Stomach smooth muscle (tissue), 2 donors: ENCODE measurements around the gene HDAC8.

Experiments
- H3K27ac ChIP-seq: one replicate; pipeline ENCODE4 v1.7.0; 2013; ENCODE audit warnings: mild to moderate bottlenecking, low read length, inconsistent platforms
- H3K27me3 ChIP-seq, 2 donors: one replicate each; pipeline ENCODE4 v1.7.0; 2013; ENCODE audit warnings: low read length in 2 of 2; ENCODE audit not compliant: insufficient read depth in 2 of 2, control insufficient read depth in 1 of 2
- H3K36me3 ChIP-seq, 2 donors: one replicate each; pipeline ENCODE4 v1.7.0; 2013; ENCODE audit warnings: low read length in 2 of 2; ENCODE audit not compliant: control insufficient read depth in 2 of 2, insufficient read depth in 2 of 2
- H3K4me1 ChIP-seq: one replicate; pipeline ENCODE4 v1.7.0; 2013; ENCODE audit warnings: low read length; ENCODE audit not compliant: control insufficient read depth, insufficient read depth
- H3K4me3 ChIP-seq, 2 donors: one replicate each; pipeline ENCODE4 v1.7.0; 2013; ENCODE audit warnings: low read length in 2 of 2
- H3K9ac ChIP-seq, 2 donors: one replicate each; pipeline ENCODE4 v1.7.0; 2013; ENCODE audit warnings: low read length in 2 of 2, mild to moderate bottlenecking in 1 of 2
- H3K9me3 ChIP-seq, 2 donors: one replicate each; pipeline ENCODE4 v1.7.0; 2013; ENCODE audit warnings: low read length in 2 of 2; ENCODE audit not compliant: control insufficient read depth in 2 of 2
- donor health status: healthy.
- donor health status: Pancreatic carcinoma.

The HDAC8 gene

DNA sequence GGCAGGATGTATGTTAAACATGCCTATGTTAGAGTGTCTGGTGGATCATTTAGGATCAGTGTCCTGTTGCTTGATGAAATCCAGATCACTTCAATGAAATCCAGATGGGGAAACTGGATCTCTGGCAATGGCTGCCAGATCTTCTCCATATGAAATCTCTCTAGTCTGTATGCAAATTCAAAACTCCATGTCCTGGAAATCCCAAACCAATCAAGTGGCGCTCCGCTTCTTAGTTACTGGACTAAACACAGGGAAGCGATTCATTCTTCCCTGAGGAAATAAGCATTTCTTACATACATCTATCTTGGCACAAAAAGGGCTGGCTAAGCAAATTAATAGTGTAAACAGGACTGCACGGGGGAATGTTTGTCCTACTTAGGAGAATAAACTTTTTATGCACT lies 94.9 kb downstream of the HDAC8 start:
- Histone ChIP-seq H3K4me3 (no peak overlapping the region), H3K27ac (no peak overlapping the region), H3K9ac (no peak overlapping the region), H3K4me1 (no peaks in the 10 kb centered on the region), H3K36me3 (no peaks in the 10 kb centered on the region), H3K27me3 (peaks cover 0 to 4% of the 10 kb centered on the region in 2 donors), H3K9me3 (no peaks in the 10 kb centered on the region)

DNA sequence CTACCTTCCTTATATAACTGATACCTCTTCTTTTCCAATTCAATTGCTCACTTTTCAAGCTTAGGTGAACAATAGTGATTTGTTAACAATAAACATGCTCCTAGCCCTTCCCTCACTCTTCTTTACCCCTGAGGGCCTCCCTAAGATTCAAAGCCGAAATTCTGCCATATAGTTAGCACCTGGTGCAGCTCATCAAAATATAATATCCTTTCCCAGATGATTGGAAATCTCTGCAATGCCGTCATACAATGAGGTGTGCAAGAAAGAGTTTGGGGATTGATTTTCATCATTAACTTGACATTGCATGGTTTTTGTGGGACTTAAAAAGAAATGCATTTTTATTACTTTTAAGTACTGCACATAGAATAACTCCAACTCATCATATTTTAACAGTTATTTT lies 95.3 kb downstream of the HDAC8 start:
- Histone ChIP-seq H3K27me3 (peaks cover 0 to 4% of the 10 kb centered on the region in 2 donors), H3K4me1 (no peaks in the 10 kb centered on the region), H3K9me3 (no peaks in the 10 kb centered on the region), H3K4me3 (no peak overlapping the region), H3K27ac (no peak overlapping the region), H3K9ac (no peak overlapping the region), H3K36me3 (no peaks in the 10 kb centered on the region)

DNA sequence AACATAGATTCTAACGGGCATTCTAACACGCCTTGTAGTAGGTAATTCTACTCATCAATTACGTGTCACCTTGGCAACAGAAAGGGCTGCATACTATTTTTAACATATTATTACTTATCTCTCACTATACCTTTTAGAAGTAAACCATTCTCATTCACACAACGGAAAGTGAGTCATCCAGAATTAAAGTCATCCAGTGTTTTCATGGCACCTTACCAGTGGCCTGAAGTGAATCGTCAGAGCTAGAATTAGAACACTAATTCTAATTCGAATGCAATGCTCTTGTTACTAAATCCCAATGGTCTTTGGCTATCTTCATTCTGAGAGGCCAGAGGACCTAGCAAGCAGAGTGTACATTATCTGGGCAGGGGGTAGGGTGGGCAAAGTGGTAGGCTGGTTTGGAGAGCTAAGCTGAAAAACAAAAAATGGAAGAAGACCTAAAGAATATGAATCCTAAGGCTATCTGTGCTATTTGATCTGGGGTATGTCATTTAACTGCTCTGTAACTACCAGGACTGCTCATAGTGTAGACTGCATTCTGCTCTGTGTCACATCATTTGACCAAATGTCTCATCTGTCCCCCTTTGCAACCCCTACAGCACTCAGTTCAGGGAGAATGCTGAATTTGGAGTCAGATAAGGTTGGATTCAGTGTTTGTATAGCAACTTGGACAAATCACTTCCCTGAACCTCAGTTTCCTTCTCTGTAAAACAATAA lies 96.5 kb downstream of the HDAC8 start:
- no peak overlapping the region for H3K4me3 ChIP-seq
- H3K4me1 ChIP-seq: no peaks in the 10 kb centered on the region
- no peak overlapping the region for H3K27ac ChIP-seq
- no peaks in the 10 kb centered on the region for H3K36me3 ChIP-seq
- H3K27me3 ChIP-seq: peaks cover 0 to 4% of the 10 kb centered on the region in 2 donors
- H3K9ac ChIP-seq: no peak overlapping the region
- H3K9me3 ChIP-seq: no peaks in the 10 kb centered on the region

DNA sequence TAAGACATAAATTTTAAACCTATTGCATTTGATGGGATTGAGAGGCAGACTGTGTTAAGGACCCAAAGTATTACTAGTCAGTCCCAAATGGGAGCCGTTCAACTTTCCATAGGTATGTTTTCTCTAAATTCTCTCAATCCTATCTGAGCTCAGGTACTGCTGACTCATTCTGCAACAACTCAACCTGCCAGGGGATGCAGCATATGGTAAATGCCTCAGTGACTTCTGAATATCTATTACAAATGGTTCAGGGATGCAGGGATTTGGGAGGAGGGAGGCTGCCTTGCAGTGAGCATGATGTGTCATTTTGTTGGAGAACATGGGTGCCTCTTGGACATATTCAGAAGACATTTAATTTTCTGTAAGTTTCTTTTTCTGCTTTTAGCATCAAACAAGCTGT lies 97.3 kb downstream of the HDAC8 start:
- Histone ChIP-seq H3K27me3 (peaks cover 0 to 4% of the 10 kb centered on the region in 2 donors), H3K4me3 (no peak overlapping the region), H3K4me1 (no peaks in the 10 kb centered on the region), H3K9ac (no peak overlapping the region), H3K9me3 (no peaks in the 10 kb centered on the region), H3K36me3 (no peaks in the 10 kb centered on the region), H3K27ac (no peak overlapping the region)

DNA sequence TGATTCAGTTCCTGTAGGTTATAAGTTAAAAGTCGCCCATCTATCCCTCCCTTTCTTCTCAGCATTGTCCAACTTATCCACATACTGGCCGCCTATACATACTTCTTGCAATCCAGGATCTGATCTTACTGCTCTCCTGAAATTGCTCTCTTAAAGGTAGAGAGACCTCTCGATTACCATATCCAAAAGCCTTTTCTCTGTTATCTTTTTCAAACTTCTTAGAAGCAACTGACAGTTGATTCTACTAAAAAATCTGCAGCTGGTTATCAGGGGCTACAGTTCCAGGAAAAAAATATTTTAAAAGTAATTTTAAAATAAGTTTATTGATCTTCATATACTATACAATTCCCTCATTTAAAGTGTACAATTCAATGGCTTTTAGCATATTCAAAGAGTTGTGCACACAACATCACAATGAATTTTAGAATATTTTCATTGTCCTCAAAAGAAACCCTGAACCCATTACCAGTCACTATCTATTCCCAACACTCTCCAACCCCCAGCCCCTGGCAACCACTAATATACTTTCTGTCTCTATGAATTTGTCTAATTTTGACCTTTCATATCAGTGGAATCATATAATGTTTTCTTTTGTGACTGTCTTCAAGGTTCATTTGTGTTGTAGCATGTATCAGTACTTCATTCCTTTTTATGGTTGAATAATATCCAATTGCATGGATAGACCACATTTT lies 102.0 kb downstream of the HDAC8 start:
- Histone ChIP-seq H3K9me3 (no peaks in the 10 kb centered on the region), H3K27me3 (peaks cover 0 to 2% of the 10 kb centered on the region in 2 donors), H3K4me1 (no peaks in the 10 kb centered on the region), H3K36me3 (no peaks in the 10 kb centered on the region), H3K4me3 (no peak overlapping the region), H3K9ac (no peak overlapping the region), H3K27ac (no peak overlapping the region)

DNA sequence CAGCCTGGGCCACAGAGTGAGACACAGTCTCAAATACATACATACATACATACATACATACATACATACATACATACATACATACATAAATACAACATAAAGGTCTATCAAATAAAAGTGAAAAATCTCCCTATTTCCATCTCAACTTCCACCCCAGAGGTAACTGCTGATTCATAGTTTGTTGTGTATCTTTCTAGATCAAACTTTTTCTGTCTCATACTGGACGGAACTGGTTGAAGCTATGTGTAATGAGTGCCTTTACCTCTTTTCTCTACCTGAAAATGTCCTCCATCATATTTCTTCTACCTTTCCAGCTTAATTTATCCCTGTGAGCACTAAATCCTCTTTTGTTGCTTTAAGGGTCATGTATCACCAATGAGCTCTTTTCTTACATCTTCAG lies 102.5 kb downstream of the HDAC8 start:
- no peaks in the 10 kb centered on the region for H3K9me3 ChIP-seq
- no peak overlapping the region for H3K4me3 ChIP-seq
- no peaks in the 10 kb centered on the region for H3K4me1 ChIP-seq
- no peaks in the 10 kb centered on the region for H3K27me3 ChIP-seq
- H3K36me3 ChIP-seq: no peaks in the 10 kb centered on the region
- no peak overlapping the region for H3K9ac ChIP-seq
- H3K27ac ChIP-seq: no peak overlapping the region

DNA sequence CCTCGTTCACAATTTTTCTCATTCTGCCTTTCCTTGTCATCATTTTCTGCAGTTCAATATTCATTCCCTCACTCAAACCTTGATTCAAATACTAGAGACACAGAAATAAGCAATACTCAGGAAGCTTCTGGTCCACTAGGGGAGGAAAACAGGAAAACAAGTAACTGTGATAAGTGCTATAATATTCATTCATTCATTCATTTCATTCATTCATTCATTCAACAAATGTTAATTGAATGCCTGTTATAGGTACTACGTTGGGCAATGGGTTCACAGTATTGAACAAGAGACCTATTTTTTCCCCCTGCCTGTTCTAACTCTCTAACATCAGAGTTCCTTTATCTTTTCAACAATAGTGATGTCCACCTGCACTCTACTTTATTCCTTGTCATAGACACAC lies 104.0 kb downstream of the HDAC8 start:
- Histone ChIP-seq H3K27ac (no peak overlapping the region), H3K36me3 (peaks cover 0 to 2% of the 10 kb centered on the region in 2 donors), H3K4me3 (no peak overlapping the region), H3K27me3 (no peaks in the 10 kb centered on the region), H3K4me1 (no peaks in the 10 kb centered on the region), H3K9ac (no peak overlapping the region), H3K9me3 (no peaks in the 10 kb centered on the region)

DNA sequence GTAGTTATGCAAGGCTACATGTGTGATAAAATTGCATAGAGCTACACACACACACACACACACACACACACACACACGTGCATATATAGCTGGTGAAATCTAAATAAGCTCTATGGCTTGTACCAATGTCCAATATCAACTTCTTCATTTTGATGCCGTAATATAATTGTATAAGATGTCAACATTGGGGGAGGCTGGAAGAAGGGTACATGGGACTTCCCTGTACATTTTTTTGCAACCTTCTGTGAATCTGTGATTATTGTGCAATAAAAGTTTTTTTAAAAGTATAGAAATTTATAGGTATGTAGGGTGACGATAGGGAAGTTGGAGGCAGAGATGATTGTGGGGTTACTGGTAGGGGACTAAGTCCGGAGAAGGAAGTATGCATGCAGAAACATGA lies 105.5 kb downstream of the HDAC8 start:
- H3K4me1 ChIP-seq: no peaks in the 10 kb centered on the region
- H3K27me3 ChIP-seq: no peaks in the 10 kb centered on the region
- H3K9me3 ChIP-seq: no peaks in the 10 kb centered on the region
- no peak overlapping the region for H3K27ac ChIP-seq
- peaks cover 0 to 2% of the 10 kb centered on the region in 2 donors for H3K36me3 ChIP-seq
- H3K4me3 ChIP-seq: no peak overlapping the region
- no peak overlapping the region for H3K9ac ChIP-seq

DNA sequence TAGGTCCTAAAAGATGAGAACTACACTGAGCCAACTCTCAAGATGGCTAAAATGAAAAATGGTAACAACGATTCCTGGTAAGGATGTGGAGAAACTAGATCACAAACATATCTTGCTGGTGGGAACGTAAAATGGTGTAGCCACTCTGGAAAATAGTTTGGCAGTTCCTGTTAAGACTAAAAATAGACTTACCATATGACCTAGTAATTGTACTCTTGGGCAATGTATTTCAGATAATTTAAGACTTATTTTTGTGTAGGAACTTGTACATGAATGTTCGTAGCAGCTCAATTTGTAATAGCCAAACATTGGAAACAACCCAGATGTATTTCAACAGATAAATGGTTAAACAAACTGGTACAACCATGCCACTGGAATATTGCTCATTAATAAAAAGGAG lies 106.2 kb downstream of the HDAC8 start:
- Histone ChIP-seq H3K4me1 (no peaks in the 10 kb centered on the region), H3K9me3 (no peaks in the 10 kb centered on the region), H3K27me3 (no peaks in the 10 kb centered on the region), H3K4me3 (no peak overlapping the region), H3K9ac (no peak overlapping the region), H3K36me3 (peaks cover 0 to 2% of the 10 kb centered on the region in 2 donors), H3K27ac (no peak overlapping the region)

DNA sequence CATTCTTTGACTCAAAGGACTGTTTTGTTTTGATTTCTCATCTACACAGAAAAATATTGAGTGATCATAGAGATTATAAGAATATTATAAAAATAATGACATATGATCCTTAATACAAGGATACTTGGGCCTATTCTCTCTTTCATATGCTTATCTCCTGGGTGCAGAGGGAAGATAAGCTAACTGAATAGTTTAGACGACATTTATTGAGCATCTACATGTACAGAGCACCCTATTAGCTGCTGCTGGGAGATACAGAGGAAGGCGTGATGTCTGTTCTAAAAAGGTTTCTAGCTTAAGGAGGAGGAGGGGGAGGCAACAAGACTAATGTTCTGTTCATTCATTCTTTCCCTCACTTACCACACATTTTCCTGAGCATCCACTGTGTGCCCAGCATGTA lies 106.8 kb downstream of the HDAC8 start:
- no peaks in the 10 kb centered on the region for H3K9me3 ChIP-seq
- no peak overlapping the region for H3K27ac ChIP-seq
- no peaks in the 10 kb centered on the region for H3K4me1 ChIP-seq
- no peak overlapping the region for H3K4me3 ChIP-seq
- H3K36me3 ChIP-seq: peaks cover 0 to 2% of the 10 kb centered on the region in 2 donors
- H3K27me3 ChIP-seq: no peaks in the 10 kb centered on the region
- H3K9ac ChIP-seq: no peak overlapping the region

DNA sequence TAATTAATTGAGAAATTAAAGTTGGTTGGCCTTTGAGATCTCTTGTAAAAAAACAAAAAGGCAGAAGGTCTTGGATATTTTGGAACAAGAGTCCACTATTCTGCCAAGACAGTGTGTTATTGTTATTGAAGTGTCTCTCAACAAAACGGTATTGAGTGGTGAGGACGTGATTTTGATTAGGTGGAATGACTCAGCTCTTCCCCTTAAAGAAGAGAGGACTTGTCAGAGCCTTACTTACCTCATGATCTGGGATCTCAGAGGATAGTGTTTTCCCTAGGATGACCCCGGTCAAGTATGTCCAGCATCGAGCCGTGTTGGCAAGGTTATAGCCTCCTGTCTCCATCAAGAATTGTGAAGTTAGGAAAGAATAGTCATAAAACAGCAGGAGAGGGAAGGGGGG lies 110.9 kb downstream of the HDAC8 start:
- Histone ChIP-seq H3K4me1 (no peaks in the 10 kb centered on the region), H3K9me3 (no peaks in the 10 kb centered on the region), H3K4me3 (no peak overlapping the region), H3K27ac (no peak overlapping the region), H3K9ac (no peak overlapping the region), H3K36me3 (peaks cover 0 to 2% of the 10 kb centered on the region in 2 donors), H3K27me3 (no peaks in the 10 kb centered on the region)
